K562 (cell line): ENCODE data around the gene ELMO3. TPM values are rescaled to one million over a fixed set of nuclear protein-coding genes. Genes with fewer than 3 reads are reported as not detected.

Experiments used
- CBFA2T3 ChIP-seq: fragments of 450-650 bp; IDR thresholded peaks from 2 replicates; pipeline ENCODE4 v1.6.1; 2017
- CTCFL ChIP-seq: IDR thresholded peaks from 2 replicates; pipeline ENCODE4 v1.6.1; 2011; ENCODE audit warnings: borderline replicate concordance, low read depth, mild to moderate bottlenecking, moderate library complexity, low read length; ENCODE audit not compliant: insufficient read depth, poor library complexity, severe bottlenecking
- EP300 ChIP-seq: IDR thresholded peaks from 2 replicates; pipeline ENCODE4 v1.6.1; 2012; ENCODE audit warnings: low read length, improper control_type of control experiment
- JUN ChIP-seq, 2 experiments: sonication (generic) in 1 of 2; formaldehyde crosslinking in 1 of 2; IDR thresholded peaks; 2 replicates each; pipeline versions ENCODE4 v1.6.1 to v1.8.0; 2012 to 2022; ENCODE audit warnings: borderline replicate concordance in 2 of 2, mild to moderate bottlenecking in 2 of 2, improper control_type of control experiment in 1 of 2, low read depth in 1 of 2, low read length in 1 of 2, missing genetic modification reagents in 1 of 2
- MAX ChIP-seq: sonication (generic); formaldehyde crosslinking; IDR thresholded peaks from 2 replicates; pipeline ENCODE4 v1.9.0; 2022; ENCODE audit warnings: mild to moderate bottlenecking, missing genetic modification reagents
- MTA3 ChIP-seq: fragments of 450-650 bp; formaldehyde crosslinking; IDR thresholded peaks from 2 replicates; pipeline ENCODE4 v1.6.1; 2017; ENCODE audit warnings: mild to moderate bottlenecking, borderline replicate concordance
- PRDM10 ChIP-seq: fragments of 450-650 bp; IDR thresholded peaks from 2 replicates; pipeline ENCODE4 v1.6.1; 2018; ENCODE audit not compliant: partially characterized antibody
- RAD21 ChIP-seq, 2 experiments: fragments of 250-450 bp in 1 of 2; fragments of 450-650 bp in 1 of 2; sonication (Bioruptor Pico) in 1 of 2; formaldehyde crosslinking in 1 of 2; IDR thresholded peaks in 1 of 2; conservative IDR thresholded peaks in 1 of 2; 2 replicates each; pipeline versions ENCODE4 v1.4.0 to v1.8.0; 2020 to 2022; ENCODE audit warnings: mild to moderate bottlenecking in 2 of 2, moderate library complexity in 1 of 2
- SMARCC2 ChIP-seq: fragments of 450-650 bp; IDR thresholded peaks from 2 replicates; pipeline ENCODE4 v1.6.1; 2017; ENCODE audit warnings: antibody characterized with exemption, moderate library complexity, mild to moderate bottlenecking, low read depth
- SP2 ChIP-seq: IDR thresholded peaks from 2 replicates; pipeline ENCODE4 v1.6.1; 2011; ENCODE audit warnings: mild to moderate bottlenecking, low read depth, low read length, moderate library complexity; ENCODE audit not compliant: poor library complexity, severe bottlenecking; ENCODE audit errors: extremely low read depth
- STAT5A ChIP-seq: IDR thresholded peaks from 2 replicates; pipeline ENCODE4 v1.6.1; 2012; ENCODE audit warnings: low read length, inconsistent platforms, borderline replicate concordance
- TAL1 ChIP-seq: fragments of 450-650 bp; IDR thresholded peaks from 2 replicates; pipeline ENCODE4 v1.6.1; 2016; ENCODE audit warnings: mild to moderate bottlenecking
- TCF3 ChIP-seq: sonication (generic); formaldehyde crosslinking; IDR thresholded peaks from 2 replicates; pipeline ENCODE4 v1.4.0; 2020; ENCODE audit warnings: mild to moderate bottlenecking, missing genetic modification reagents
- ZNF707 ChIP-seq: fragments of 250-450 bp; sonication (Bioruptor Pico); conservative IDR thresholded peaks from 2 replicates; pipeline ENCODE4 v1.8.0; 2022; ENCODE audit warnings: inconsistent platforms, mild to moderate bottlenecking, moderate library complexity
- polyA plus RNA-seq, 8 experiments: library from polyadenylated mRNA; depleted of rRNA in 4 of 8; stranded (reverse) in 5 of 8; unstranded in 3 of 8; fragments of >200 nt; fragmentation: Nextera tagmentation in 2 of 8; fragmentation: Illumina TruSeq in 1 of 8; extraction: Ambion mirVana in 2 of 8; extraction: Trizol in 1 of 8; gene quantifications; 2 replicates each; pipeline versions ENCODE4 v1.2.1 to v1.2.3, GENCODE V29; 2011 to 2014; ENCODE audit warnings: inconsistent platforms in 1 of 8, missing spikeins in 1 of 8
- total RNA-seq, 7 experiments: library from RNA; depleted of rRNA in 6 of 7; stranded (reverse); fragments of >200 nt in 6 of 7; fragmentation: Illumina TruSeq in 2 of 7; extraction: Trizol in 2 of 7; gene quantifications; 2 replicates each; pipeline versions ENCODE4 v1.2.1 to v1.2.3, GENCODE V29; 2011 to 2021; ENCODE audit warnings: low replicate concordance in 1 of 7

The ELMO3 gene
- total and polyA plus RNA-seq, 9 of the 15 experiments (the other 6 are each of a cell fraction or from before 2014, with no cell fraction given) = 0.04 to 5.1 (median 1.5) TPM

GRCh38 chr16:67190448-67191399, 8.2 kb upstream of the ELMO3 start (continued):
- TF ChIP-seq PRDM10 (peak; percentile 71), EP300 (peak; percentile 19; the same call in 1 of the 2 replicates), SP2 (peak; percentile 13), JUN (IDR thresholded peaks at IDR 0.05; ENCODE audit: borderline replicate concordance, low read depth, low read length) (peak; percentile 60; the same call in 1 of the 2 replicates), JUN (CRISPR knock-in tag; IDR thresholded peaks at IDR 0.05; ENCODE audit: borderline replicate concordance) (no peak), TCF3 (CRISPR knock-in tag) (peak; percentile 68), MTA3 (0 out of 2 replicates have a peak, but pooled peaks have one; percentile 33), CTCFL (no peak), STAT5A (peak; percentile 43; the same call in 1 of the 2 replicates), TAL1 (peak; percentile 52), MAX (CRISPR knock-in tag) (peak; percentile 30; the same call in 1 of the 2 replicates), CBFA2T3 (peak; percentile 87), RAD21 (CRISPR knock-in tag; conservative IDR thresholded peaks at IDR 0.05 in 1 of 2, IDR thresholded peaks at IDR 0.05 in 1 of 2) (no peak), ZNF707 (no peak), SMARCC2 (peak; percentile 53; the same call in 1 of the 2 replicates)
